ENCODE data around the gene UBE2L6.

Gene UBE2L6

GRCh38 chr11:57567515-57568329 is at the start of gene UBE2L6:
Gene UBE2L6, minus strand, starts transcription at chr11:57567672. Its CDS starts 61 bp downstream, at chr11:57567611.
- peak in 1 of 2 donors; percentile 37 for DNase-seq (ENCODE audit: low read depth in 2 of 2)

- no peak for DNase-seq (ENCODE audit: low read depth in 2 of 2)
These were observed 49.1 kb upstream of the UBE2L6 start for GRCh38 chr11:57616595-57616994.

DNA sequence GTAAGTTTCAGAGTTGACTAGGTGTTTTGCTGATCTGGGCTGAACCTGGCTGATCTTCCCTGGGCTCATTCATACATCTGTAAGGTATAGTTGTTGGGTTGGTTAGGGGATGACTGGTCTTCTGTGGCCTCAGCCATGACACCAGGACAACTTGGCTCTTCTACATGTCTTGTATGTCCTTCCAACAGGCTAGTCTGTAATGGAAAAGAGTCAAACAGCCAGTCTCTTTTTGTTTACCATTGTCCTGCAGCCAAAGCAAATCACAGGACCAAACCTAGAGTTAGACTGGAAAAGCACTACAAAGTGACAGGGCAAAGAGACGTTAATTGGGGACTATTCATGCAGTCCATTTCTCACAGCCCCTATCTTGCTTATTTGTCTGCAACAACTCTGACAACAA is 47.8 kb upstream of the UBE2L6 start:
- no peak for DNase-seq (ENCODE audit: low read depth in 2 of 2)

GRCh38 chr11:57614234-57614772 is 46.8 kb upstream of the UBE2L6 start:
- DNase-seq (ENCODE audit: low read depth in 2 of 2), result no peak

DNA sequence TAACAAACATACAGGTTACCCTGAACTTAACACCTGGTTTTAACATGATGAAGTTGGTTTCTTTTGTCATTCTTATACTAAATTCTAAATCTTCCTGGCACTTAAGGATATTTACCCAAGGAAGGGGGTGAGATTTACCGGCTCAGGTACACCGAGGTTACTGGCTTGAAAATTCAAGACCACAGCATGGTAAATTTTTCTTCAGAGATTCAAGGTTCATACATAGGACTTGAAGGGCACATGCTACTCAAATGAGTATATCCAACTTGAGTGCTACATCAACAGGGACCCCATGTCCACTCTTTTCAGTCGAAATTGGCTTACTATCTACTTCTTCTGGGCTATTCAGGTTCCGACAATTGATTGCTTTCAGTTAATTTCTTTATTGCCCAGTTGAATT is 42.7 kb upstream of the UBE2L6 start:
- no peak for DNase-seq (ENCODE audit: low read depth in 2 of 2)

DNA sequence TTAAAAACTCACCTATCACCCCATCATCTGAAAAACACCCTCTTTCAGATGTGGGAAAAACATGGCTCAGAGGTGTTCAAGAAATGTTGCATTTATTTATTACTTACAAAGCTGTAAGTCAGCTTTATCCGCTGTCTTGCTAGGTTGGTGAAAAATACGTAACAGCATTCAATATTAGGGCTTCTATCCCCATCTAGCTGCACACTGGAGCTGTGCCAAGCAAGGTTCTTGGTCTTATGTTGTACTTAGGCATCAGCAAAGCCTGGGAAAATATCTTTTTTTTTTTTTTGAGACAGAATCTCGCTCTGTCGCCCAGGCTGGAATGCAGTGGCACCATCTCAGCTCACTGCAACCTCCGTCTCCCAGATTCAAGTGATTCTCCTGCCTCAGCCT is 37.6 kb upstream of the UBE2L6 start:
- DNase-seq (ENCODE audit: low read depth in 2 of 2), result no peak

DNA sequence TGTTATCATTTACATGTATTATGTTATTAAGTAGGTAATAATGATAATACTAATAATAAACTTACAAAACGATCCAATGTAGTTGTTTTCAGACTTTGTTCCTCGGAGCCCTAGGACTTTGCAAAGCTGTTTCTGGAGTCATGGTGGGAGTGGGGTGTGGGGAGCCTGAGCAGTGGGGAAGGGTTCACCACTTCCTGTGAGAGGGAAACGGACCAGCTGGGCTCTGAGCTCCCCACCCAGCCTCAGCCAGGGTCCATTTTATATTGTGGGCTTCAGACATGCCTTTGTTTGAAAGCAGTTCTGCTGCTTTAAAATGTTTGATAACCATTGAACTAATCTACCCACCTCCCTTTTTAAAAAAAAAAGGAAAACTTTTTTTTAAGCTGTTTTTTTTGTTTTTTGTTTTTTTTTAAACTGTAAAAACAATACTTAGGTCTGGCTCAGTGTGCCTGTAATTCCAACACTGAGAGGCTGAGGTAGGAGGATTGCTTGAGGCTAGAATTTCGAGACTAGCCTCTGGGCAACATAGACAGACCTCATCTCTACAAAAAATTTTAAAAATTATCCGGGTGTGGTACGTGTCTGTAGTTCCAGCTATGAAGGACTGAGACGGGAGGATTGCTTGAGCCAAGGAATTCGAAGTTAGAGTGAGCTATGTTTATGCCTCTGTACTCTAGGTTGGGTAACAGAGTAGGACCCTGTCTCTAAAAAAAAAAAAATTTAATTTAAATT is 37.0 kb upstream of the UBE2L6 start:
- DNase-seq (ENCODE audit: low read depth in 2 of 2), result no peak

- DNase-seq (ENCODE audit: low read depth in 2 of 2), result no peak
These were observed 33.8 kb upstream of the UBE2L6 start for GRCh38 chr11:57601297-57601696.

- no peak for DNase-seq (ENCODE audit: low read depth in 2 of 2)
These were observed 31.9 kb upstream of the UBE2L6 start for GRCh38 chr11:57599381-57599780.

GRCh38 chr11:57598831-57599155 is 31.3 kb upstream of the UBE2L6 start:
- DNase-seq (ENCODE audit: low read depth in 2 of 2), result no peak

- no peak for DNase-seq (ENCODE audit: low read depth in 2 of 2)
These were observed 30.7 kb upstream of the UBE2L6 start for GRCh38 chr11:57597916-57598830.

- DNase-seq (ENCODE audit: low read depth in 2 of 2), result no peak
These were observed 30.0 kb upstream of the UBE2L6 start, which contains the start of gene SERPING1 for GRCh38 chr11:57597461-57597915. Gene SERPING1, plus strand, starts transcription at chr11:57597685. Its CDS starts 586 bp downstream, at chr11:57598271.

GRCh38 chr11:57596266-57596885 is 28.9 kb upstream of the UBE2L6 start:
- DNase-seq (ENCODE audit: low read depth in 2 of 2), result no peak

- no peak for DNase-seq (ENCODE audit: low read depth in 2 of 2)
These were observed 20.7 kb upstream of the UBE2L6 start for GRCh38 chr11:57588046-57588710.

DNA sequence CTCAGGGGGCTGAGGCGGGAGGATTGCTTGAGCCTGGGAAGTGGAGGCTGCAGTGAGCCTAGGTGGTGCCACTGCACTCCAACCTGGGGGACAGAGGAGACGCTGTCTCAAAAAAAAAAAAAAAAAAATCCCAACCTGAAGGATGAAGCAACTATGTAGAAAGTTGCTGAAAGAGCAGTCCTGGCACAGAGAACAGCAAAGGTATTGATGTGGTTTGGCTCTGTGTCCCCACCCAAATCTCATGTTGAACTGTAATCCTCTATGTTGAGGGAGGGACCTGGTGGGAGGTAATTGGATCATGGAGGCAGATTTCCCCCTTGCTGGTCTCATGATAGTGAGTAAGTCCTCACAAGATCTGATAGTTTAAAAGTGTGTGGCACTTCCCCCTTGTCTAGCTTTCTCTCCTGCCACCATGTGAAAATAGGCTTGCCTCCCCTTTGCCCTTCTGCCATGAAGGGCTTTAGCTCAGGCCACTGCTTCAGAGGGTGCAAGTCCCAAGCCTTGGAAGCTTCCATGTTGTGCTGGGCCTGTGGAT is 19.3 kb upstream of the UBE2L6 start:
- no peak for DNase-seq (ENCODE audit: low read depth in 2 of 2)

- DNase-seq (ENCODE audit: low read depth in 2 of 2), result no peak
These were observed 17.8 kb upstream of the UBE2L6 start for GRCh38 chr11:57585301-57585700.

DNA sequence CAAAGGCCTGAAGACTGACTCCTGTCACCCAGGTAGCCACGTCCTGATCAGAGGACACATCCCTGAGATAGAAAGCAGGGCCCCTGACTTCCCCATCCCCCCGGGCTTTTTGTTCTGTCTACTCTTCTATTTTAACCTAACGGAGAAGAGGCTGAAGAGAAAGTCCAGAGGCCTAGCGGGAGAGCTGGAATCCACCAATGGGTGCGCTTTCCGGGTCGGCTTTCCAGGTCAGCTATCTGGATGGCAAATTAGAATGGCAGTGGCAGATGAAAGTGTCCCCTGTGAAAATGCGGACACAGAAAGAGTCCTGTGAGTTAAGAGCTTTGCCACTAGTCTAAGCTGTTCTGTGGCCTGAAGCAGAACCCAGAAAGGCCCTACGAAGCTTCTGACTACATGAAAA is 16.9 kb upstream of the UBE2L6 start:
- no peak for DNase-seq (ENCODE audit: low read depth in 2 of 2)

GRCh38 chr11:57574061-57574460 is 6.6 kb upstream of the UBE2L6 start:
- DNase-seq (ENCODE audit: low read depth in 2 of 2), result no peak

DNA sequence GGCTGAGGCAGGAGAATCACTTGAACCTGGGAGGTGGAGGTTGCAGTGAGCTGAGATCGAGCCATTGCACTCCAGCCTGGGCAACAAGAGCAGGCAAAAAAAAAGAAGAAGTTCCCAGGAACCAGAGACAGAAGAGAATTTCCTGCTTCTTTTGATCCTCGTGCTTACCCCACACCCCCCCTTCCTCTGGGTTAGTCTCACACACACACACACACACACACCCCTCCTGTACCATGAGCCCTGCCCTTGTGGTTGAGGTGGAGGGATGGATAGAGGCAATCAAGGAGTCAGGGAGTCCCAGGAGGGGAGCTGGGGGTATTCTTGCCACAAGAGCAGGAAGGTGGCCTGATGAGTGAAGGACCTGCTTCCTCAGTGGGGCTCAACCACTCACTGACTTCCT is 4.1 kb upstream of the UBE2L6 start:
- no peak for DNase-seq (ENCODE audit: low read depth in 2 of 2)

GRCh38 chr11:57568330-57568766 is 876 bp upstream of the UBE2L6 start:
- DNase-seq (ENCODE audit: low read depth in 2 of 2), result peak; percentile 66 to 87

All from stimulated activated CD4-positive, alpha-beta T cell treated with anti-CD3 and anti-CD28 coated beads, Interleukin-1b, Interleukin-23, amount 100 ng/mL, for 1 hour (primary cell).